Neural progenitor cell (in vitro differentiated cells): Measurements from ENCODE around the gene OGG1. TPM values are rescaled to one million over a fixed set of nuclear protein-coding genes. Genes with fewer than 3 reads are reported as not detected.

ENCODE experiments used
- DNase-seq: peaks from one replicate; pipeline ENCODE4 v3.0.0-alpha.2; 2016; ENCODE audit warnings: low spot score
- H2AFZ ChIP-seq: fragments of 200-600 bp; sonication (generic); replicated peaks from 2 replicates; pipeline ENCODE4 v1.6.1; 2016; ENCODE audit warnings: antibody characterized with exemption
- H3F3A ChIP-seq: fragments of 200-600 bp; sonication (generic); 2 replicates; pipeline ENCODE4 v1.6.1; 2016; ENCODE audit warnings: antibody characterized with exemption, low read depth
- H3K27ac ChIP-seq: fragments of 200-600 bp; sonication (generic); 2 replicates; pipeline ENCODE4 v1.5.1; 2016; ENCODE audit warnings: mild to moderate bottlenecking
- H3K27me3 ChIP-seq: fragments of 200-600 bp; sonication (generic); 2 replicates; pipeline ENCODE4 v1.6.1; 2016; ENCODE audit warnings: mild to moderate bottlenecking, moderate library complexity
- H3K36me3 ChIP-seq: fragments of 200-600 bp; sonication (generic); 2 replicates; pipeline ENCODE4 v1.5.1; 2016
- H3K4me1 ChIP-seq: fragments of 200-600 bp; sonication (generic); 2 replicates; pipeline ENCODE4 v1.6.1; 2016; ENCODE audit warnings: mixed run types
- H3K4me2 ChIP-seq: fragments of 200-600 bp; sonication (generic); 2 replicates; pipeline ENCODE4 v1.6.1; 2016
- H3K4me3 ChIP-seq: fragments of 200-600 bp; sonication (generic); 2 replicates; pipeline ENCODE4 v1.5.1; 2016
- H3K79me2 ChIP-seq: fragments of 200-600 bp; sonication (generic); 2 replicates; pipeline ENCODE4 v1.6.1; 2016; ENCODE audit warnings: low read depth
- H3K9ac ChIP-seq: fragments of 200-600 bp; sonication (generic); 2 replicates; pipeline ENCODE4 v1.6.1; 2016
- H3K9me3 ChIP-seq: fragments of 200-600 bp; sonication (generic); 2 replicates; pipeline ENCODE4 v1.5.1; 2016; ENCODE audit warnings: low read depth
- H4K20me1 ChIP-seq: fragments of 200-600 bp; sonication (generic); 2 replicates; pipeline ENCODE4 v1.6.1; 2016; ENCODE audit warnings: low read depth
- H3K27ac Mint-ChIP-seq: 3 replicates; pipeline ENCODE4 v1.8.0; 2021; ENCODE audit warnings: mixed read lengths
- H3K27me3 Mint-ChIP-seq: 2 replicates; pipeline ENCODE4 v1.8.0; 2022; ENCODE audit warnings: low read depth, mild to moderate bottlenecking, inconsistent platforms, moderate library complexity, mixed read lengths; ENCODE audit not compliant: insufficient read depth
- H3K36me3 Mint-ChIP-seq: 3 replicates; pipeline ENCODE4 v1.8.0; 2021; ENCODE audit warnings: mixed read lengths
- H3K4me1 Mint-ChIP-seq: 3 replicates; pipeline ENCODE4 v1.8.0; 2021; ENCODE audit warnings: mixed read lengths
- H3K4me3 Mint-ChIP-seq: 3 replicates; pipeline ENCODE4 v1.8.0; 2021; ENCODE audit warnings: mild to moderate bottlenecking, moderate library complexity, mixed read lengths
- H3K9me3 Mint-ChIP-seq: 3 replicates; pipeline ENCODE4 v1.8.0; 2020; ENCODE audit warnings: mixed read lengths
- EZH2 ChIP-seq: fragments of 200-600 bp; sonication (generic); IDR thresholded peaks from 2 replicates; pipeline ENCODE4 v1.6.1; 2017; ENCODE audit warnings: antibody characterized with exemption, mild to moderate bottlenecking, moderate library complexity
- EZH2phosphoT487 ChIP-seq: fragments of 200-600 bp; sonication (generic); IDR thresholded peaks from 2 replicates; pipeline ENCODE4 v1.6.1; 2017; ENCODE audit warnings: antibody characterized with exemption
- total RNA-seq: library from RNA; depleted of rRNA; stranded (reverse); fragments of >200 nt; gene quantifications from 2 replicates; pipeline ENCODE4 v1.2.3, GENCODE V29; 2015; ENCODE audit warnings: low replicate concordance
- TF ChIP-seq, protein P1 (sequence below): fragments of 200-600 bp; sonication (generic); IDR thresholded peaks from 2 replicates; pipeline ENCODE4 v1.5.1; 2017; ENCODE audit warnings: antibody characterized with exemption, mild to moderate bottlenecking

Gene OGG1
- total RNA-seq, 1 donor from 2014 or later, result 15.8 TPM

DNA sequence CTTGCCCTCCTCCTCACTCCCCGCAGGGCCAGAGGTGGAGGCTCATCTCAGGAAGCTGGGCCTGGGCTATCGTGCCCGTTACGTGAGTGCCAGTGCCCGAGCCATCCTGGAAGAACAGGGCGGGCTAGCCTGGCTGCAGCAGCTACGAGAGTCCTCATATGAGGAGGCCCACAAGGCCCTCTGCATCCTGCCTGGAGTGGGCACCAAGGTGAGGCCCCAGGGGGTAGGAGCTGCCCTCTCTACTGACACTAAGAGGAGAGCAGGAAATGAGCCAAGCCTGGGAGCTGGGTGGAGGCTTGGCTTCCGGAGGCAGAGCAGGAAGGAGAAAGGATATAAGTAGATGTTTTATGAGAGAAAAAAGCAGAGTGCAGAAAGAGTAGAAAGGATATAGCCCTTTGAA, 4.9 kb downstream of the OGG1 start:
- Histone ChIP-seq H3K27me3 (no peaks in the 10 kb centered on the region), H2AFZ (no peak overlapping the region), H3K27ac (no peak overlapping the region), H3K9me3 (no peaks in the 10 kb centered on the region), H3K4me1 (no peaks in the 10 kb centered on the region), H3K9ac (no peak overlapping the region), H3K36me3 (no peaks in the 10 kb centered on the region), H3K79me2 (peaks cover 16% of the 10 kb centered on the region), H3F3A (peaks cover 8% of the 10 kb centered on the region), H3K4me3 (no peak overlapping the region), H3K4me2 (no peak overlapping the region), H4K20me1 (peaks cover 3% of the 10 kb centered on the region)
- Mint-ChIP-seq H3K4me3 (no peak overlapping the region), H3K4me1 (peaks cover 12% of the 10 kb centered on the region), H3K27me3 (peaks cover 7% of the 10 kb centered on the region), H3K27ac (no peak overlapping the region), H3K36me3 (peaks cover 31% of the 10 kb centered on the region), H3K9me3 (no peaks in the 10 kb centered on the region)
- no peak for DNase-seq
- TF ChIP-seq EZH2, result no peak
- TF ChIP-seq, protein P1, sequence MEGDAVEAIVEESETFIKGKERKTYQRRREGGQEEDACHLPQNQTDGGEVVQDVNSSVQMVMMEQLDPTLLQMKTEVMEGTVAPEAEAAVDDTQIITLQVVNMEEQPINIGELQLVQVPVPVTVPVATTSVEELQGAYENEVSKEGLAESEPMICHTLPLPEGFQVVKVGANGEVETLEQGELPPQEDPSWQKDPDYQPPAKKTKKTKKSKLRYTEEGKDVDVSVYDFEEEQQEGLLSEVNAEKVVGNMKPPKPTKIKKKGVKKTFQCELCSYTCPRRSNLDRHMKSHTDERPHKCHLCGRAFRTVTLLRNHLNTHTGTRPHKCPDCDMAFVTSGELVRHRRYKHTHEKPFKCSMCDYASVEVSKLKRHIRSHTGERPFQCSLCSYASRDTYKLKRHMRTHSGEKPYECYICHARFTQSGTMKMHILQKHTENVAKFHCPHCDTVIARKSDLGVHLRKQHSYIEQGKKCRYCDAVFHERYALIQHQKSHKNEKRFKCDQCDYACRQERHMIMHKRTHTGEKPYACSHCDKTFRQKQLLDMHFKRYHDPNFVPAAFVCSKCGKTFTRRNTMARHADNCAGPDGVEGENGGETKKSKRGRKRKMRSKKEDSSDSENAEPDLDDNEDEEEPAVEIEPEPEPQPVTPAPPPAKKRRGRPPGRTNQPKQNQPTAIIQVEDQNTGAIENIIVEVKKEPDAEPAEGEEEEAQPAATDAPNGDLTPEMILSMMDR, result no peak
- TF ChIP-seq EZH2phosphoT487, result no peak

DNA sequence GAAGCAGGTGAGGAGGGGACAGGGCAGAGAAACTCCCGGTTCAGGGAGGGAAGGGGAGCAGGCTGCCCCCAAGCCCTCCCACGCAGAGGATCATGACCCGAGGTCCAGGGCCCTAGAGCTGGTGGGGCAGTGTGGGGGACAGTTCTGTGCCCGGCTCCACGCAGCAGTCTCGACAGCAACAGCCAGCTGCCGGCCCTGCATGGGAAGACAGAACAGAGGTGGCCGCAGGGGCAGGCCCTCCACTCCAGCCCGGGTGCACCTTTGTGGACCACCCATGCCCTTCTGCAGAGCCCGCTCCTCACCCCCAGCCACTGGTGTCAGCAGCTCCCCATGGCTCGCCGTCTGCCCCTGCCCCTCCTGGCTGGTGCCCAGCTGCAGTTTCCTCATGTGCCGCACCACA, 7.7 kb downstream of the OGG1 start:
- Mint-ChIP-seq H3K27me3 (peaks cover 7% of the 10 kb centered on the region), H3K27ac (no peak overlapping the region), H3K4me1 (no peaks in the 10 kb centered on the region), H3K4me3 (no peak overlapping the region), H3K36me3 (peaks cover 34% of the 10 kb centered on the region), H3K9me3 (no peaks in the 10 kb centered on the region)
- H3K4me1 ChIP-seq, result no peaks in the 10 kb centered on the region
- no peaks in the 10 kb centered on the region for H3F3A ChIP-seq
- H3K79me2 ChIP-seq, result no peaks in the 10 kb centered on the region
- H4K20me1 ChIP-seq, result peaks cover 3% of the 10 kb centered on the region
- no peak overlapping the region for H2AFZ ChIP-seq
- no peak overlapping the region for H3K4me3 ChIP-seq
- TF ChIP-seq EZH2phosphoT487 (no peak), EZH2 (no peak)
- TF ChIP-seq, protein P1, result no peak
- no peak overlapping the region for H3K4me2 ChIP-seq
- no peak overlapping the region for H3K27ac ChIP-seq
- H3K27me3 ChIP-seq, result no peaks in the 10 kb centered on the region
- no peak for DNase-seq
- no peaks in the 10 kb centered on the region for H3K9me3 ChIP-seq
- H3K36me3 ChIP-seq, result no peaks in the 10 kb centered on the region
- no peak overlapping the region for H3K9ac ChIP-seq

DNA sequence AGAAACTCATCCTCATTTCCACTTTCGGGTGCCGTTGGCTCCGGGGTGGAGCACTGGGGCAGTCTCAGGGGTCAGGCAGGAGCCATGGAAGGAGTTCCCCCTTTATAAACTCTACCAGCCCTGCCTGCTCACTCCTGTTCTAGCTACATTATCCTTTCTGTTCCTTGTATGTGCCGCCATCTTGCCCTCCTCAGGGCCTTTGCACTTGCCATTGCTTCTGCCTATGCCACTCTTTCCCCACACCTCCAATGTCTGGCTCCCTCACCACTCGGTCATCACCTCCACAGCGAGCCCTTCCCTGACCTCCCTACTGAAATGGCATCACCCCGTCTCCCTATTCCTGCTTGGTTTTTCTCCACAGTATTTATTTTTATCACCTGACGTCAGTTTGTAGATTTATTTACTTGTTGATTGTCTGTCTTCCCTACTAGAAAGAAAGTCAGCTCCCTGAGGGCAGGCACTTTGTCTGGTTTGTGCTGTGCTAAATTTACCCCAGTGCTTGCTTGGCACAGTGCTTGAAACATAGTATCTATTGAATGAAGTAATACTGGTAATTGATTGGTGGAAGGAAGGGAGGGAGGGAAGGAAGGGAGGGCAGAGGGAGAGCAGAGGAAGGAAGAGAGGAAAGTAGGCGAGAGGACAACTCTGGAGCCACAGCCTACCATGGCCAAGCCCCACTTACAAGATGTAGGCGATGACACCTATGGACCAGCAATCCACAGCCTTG, 11.2 kb downstream of the OGG1 start:
- H3K4me3 ChIP-seq, result no peak overlapping the region
- H4K20me1 ChIP-seq, result no peaks in the 10 kb centered on the region
- no peak for DNase-seq
- no peaks in the 10 kb centered on the region for H3K9me3 ChIP-seq
- Mint-ChIP-seq H3K27me3 (peaks cover 7% of the 10 kb centered on the region), H3K4me3 (no peak overlapping the region), H3K4me1 (no peaks in the 10 kb centered on the region), H3K9me3 (no peaks in the 10 kb centered on the region), H3K36me3 (peaks cover 29% of the 10 kb centered on the region), H3K27ac (no peak overlapping the region)
- H3F3A ChIP-seq, result peaks cover 7% of the 10 kb centered on the region
- no peak overlapping the region for H3K9ac ChIP-seq
- no peaks in the 10 kb centered on the region for H3K36me3 ChIP-seq
- no peaks in the 10 kb centered on the region for H3K79me2 ChIP-seq
- H3K27ac ChIP-seq, result no peak overlapping the region
- H2AFZ ChIP-seq, result no peak overlapping the region
- no peak overlapping the region for H3K4me2 ChIP-seq
- peaks cover 2% of the 10 kb centered on the region for H3K4me1 ChIP-seq
- no peaks in the 10 kb centered on the region for H3K27me3 ChIP-seq
- TF ChIP-seq, protein P1, result no peak
- TF ChIP-seq EZH2phosphoT487, result no peak
- TF ChIP-seq EZH2, result no peak
